SU-DHL-6 (cell line): Measurements from ENCODE around the gene STAM.
A peak's percentile ranks its signal among the peaks of the same experiment; 100 is the strongest.

Experiments
- H2AFZ ChIP-seq: fragments of 200-600 bp; sonication (generic); 2 replicates; pipeline ENCODE4 v1.6.1; 2014; ENCODE audit warnings: low read depth, mild to moderate bottlenecking, moderate library complexity, mixed read lengths, antibody characterized with exemption, low read length; ENCODE audit not compliant: severe bottlenecking
- H3F3A ChIP-seq: fragments of 200-600 bp; shearing (Covaris generic); 2 replicates; pipeline ENCODE4 v1.6.0; 2016; ENCODE audit warnings: antibody characterized with exemption, mild to moderate bottlenecking; ENCODE audit not compliant: insufficient read depth
- H3K27ac ChIP-seq: fragments of 200-600 bp; sonication (generic); 2 replicates; pipeline ENCODE4 v1.5.1; 2016; ENCODE audit warnings: low read depth, mild to moderate bottlenecking, low read length, moderate library complexity, mixed read lengths
- H3K27me3 ChIP-seq: fragments of 200-600 bp; sonication (generic), shearing (Covaris generic); 2 replicates; pipeline ENCODE4 v1.6.0; 2014; ENCODE audit warnings: mild to moderate bottlenecking, low read length
- H3K36me3 ChIP-seq: fragments of 200-600 bp; sonication (generic); 2 replicates; pipeline ENCODE4 v1.6.1; 2014; ENCODE audit warnings: mild to moderate bottlenecking, low read length, mixed read lengths
- H3K4me2 ChIP-seq: fragments of 300-600, 200-600 bp; shearing (Covaris generic), sonication (generic); 2 replicates; pipeline ENCODE4 v1.6.0; 2014; ENCODE audit warnings: low read length, low read depth, mild to moderate bottlenecking; ENCODE audit not compliant: poor library complexity, severe bottlenecking
- H3K4me3 ChIP-seq: fragments of 200-600 bp; sonication (generic); 2 replicates; pipeline ENCODE4 v1.5.1; 2014; ENCODE audit warnings: antibody characterized with exemption, low read length, mild to moderate bottlenecking, mixed read lengths; ENCODE audit not compliant: insufficient read depth, poor library complexity, severe bottlenecking
- H3K79me2 ChIP-seq: fragments of 200-600 bp; sonication (generic); 2 replicates; pipeline ENCODE4 v1.6.1; 2014; ENCODE audit warnings: mild to moderate bottlenecking, low read length, moderate library complexity; ENCODE audit not compliant: insufficient read depth
- H3K9ac ChIP-seq: fragments of 200-600 bp; sonication (generic); 2 replicates; pipeline ENCODE4 v1.7.0; 2014; ENCODE audit warnings: mild to moderate bottlenecking, low read length
- H3K9me2 ChIP-seq: fragments of 200-600 bp; sonication (generic); replicated peaks from 2 replicates; pipeline ENCODE4 v1.6.1; 2014; ENCODE audit warnings: low read length; ENCODE audit not compliant: insufficient read depth
- H3K9me3 ChIP-seq: fragments of 200-600 bp; sonication (generic); 2 replicates; pipeline ENCODE4 v1.6.1; 2014; ENCODE audit warnings: low read length, mixed read lengths; ENCODE audit not compliant: insufficient read depth
- H4K20me1 ChIP-seq: fragments of 200-600 bp; sonication (generic); 2 replicates; pipeline ENCODE4 v1.6.1; 2014; ENCODE audit warnings: low read depth, mild to moderate bottlenecking, antibody characterized with exemption, low read length, moderate library complexity, mixed read lengths
- CTCF ChIP-seq: fragments of 200-600 bp; sonication (generic); IDR thresholded peaks from one replicate; pipeline ENCODE4 v1.5.1; 2017; ENCODE audit warnings: antibody characterized with exemption, mild to moderate bottlenecking, low read length, moderate library complexity; ENCODE audit not compliant: insufficient read depth, poor library complexity, severe bottlenecking
- EZH2phosphoT487 ChIP-seq: fragments of 200-600 bp; sonication (generic), shearing (Covaris generic); conservative IDR thresholded peaks from 2 replicates; pipeline ENCODE4 v1.6.1; 2018; ENCODE audit warnings: mild to moderate bottlenecking, antibody characterized with exemption, low read length, moderate library complexity, mixed read lengths

Gene STAM

GRCh38 chr10:17609523-17610079 is 34.4 kb upstream of the STAM start:
- no peak for TF ChIP-seq EZH2phosphoT487
- no peak for TF ChIP-seq CTCF
- H3K36me3 ChIP-seq = no peaks in the 10 kb centered on the region
- H3K9me3 ChIP-seq = no peaks in the 10 kb centered on the region
- no peak overlapping the region for H3K4me3 ChIP-seq
- H3K4me2 ChIP-seq = no peak overlapping the region
- H3F3A ChIP-seq = no peaks in the 10 kb centered on the region
- H3K27me3 ChIP-seq = no peaks in the 10 kb centered on the region
- no peak overlapping the region for H3K27ac ChIP-seq
- H3K9me2 ChIP-seq = no peaks in the 10 kb centered on the region
- H2AFZ ChIP-seq = no peak overlapping the region
- H3K9ac ChIP-seq = no peak overlapping the region
- no peaks in the 10 kb centered on the region for H3K79me2 ChIP-seq
- no peaks in the 10 kb centered on the region for H4K20me1 ChIP-seq

- no peaks in the 10 kb centered on the region for H3F3A ChIP-seq
- H3K79me2 ChIP-seq = no peaks in the 10 kb centered on the region
- H3K9me3 ChIP-seq = no peaks in the 10 kb centered on the region
- H3K27me3 ChIP-seq = no peaks in the 10 kb centered on the region
- TF ChIP-seq EZH2phosphoT487 (no peak), CTCF (no peak)
- no peak overlapping the region for H3K27ac ChIP-seq
- peak overlapping the region; percentile 65 for H3K4me2 ChIP-seq
- no peaks in the 10 kb centered on the region for H3K36me3 ChIP-seq
- no peaks in the 10 kb centered on the region for H4K20me1 ChIP-seq
- no peak overlapping the region for H2AFZ ChIP-seq
- H3K9me2 ChIP-seq = no peaks in the 10 kb centered on the region
- H3K9ac ChIP-seq = no peak overlapping the region
- H3K4me3 ChIP-seq = peak overlapping the region; percentile 45
Measured at GRCh38 chr10:17616403-17617030, 27.4 kb upstream of the STAM start.

- peak within 1 kb of the TSS; percentile 45 for H3K4me3 ChIP-seq
Measured at GRCh38 chr10:17617031-17617911, 26.7 kb upstream of the STAM start, which contains the start of gene HACD1. Gene HACD1 (minus strand): TSS chr10:17617374. CDS start chr10:17617339, 35 bp downstream.

More at GRCh38 chr10:17617031-17617911, 26.7 kb upstream of the STAM start, which contains the start of gene HACD1:
- no peaks in the 10 kb centered on the region for H3K36me3 ChIP-seq
- H3K4me2 ChIP-seq = peak within 1 kb of the TSS; percentile 65
- H3K9me3 ChIP-seq = no peaks in the 10 kb centered on the region
- H3F3A ChIP-seq = no peaks in the 10 kb centered on the region
- H3K9ac ChIP-seq = peak within 1 kb of the TSS; percentile 31; the same call in 1 of the 2 replicates
- H3K9me2 ChIP-seq = no peaks in the 10 kb centered on the region
- peak within 1 kb of the TSS; percentile 89 for H2AFZ ChIP-seq
- no peaks in the 10 kb centered on the region for H3K79me2 ChIP-seq
- no peak within 1 kb of the TSS for H3K27ac ChIP-seq
- TF ChIP-seq EZH2phosphoT487 (no peak), CTCF (no peak)
- no peaks in the 10 kb centered on the region for H3K27me3 ChIP-seq
- no peaks in the 10 kb centered on the region for H4K20me1 ChIP-seq
